Measurements from ENCODE around the gene KLHDC4.

DNA sequence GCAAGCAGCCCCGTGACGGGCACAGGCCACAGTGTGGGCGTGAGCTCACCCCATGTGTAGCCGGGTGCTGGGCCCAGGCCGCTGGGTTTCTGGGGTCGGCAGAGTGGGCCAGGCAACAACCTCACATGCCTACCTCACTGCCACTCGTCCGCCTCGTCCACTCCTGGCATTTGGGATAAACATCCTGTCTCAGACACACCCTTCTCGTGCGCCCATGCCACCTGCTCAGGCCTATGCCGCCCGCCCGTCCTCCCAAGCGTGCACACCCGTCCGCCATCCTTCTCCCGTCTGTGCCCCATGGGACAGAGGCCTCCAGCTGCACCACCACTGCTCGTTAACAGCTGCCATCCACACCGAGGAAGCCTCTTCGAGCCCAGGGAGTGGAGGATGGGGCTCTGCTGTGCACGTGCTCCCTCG lies 64.3 kb downstream of the KLHDC4 start:
- TF ChIP-seq CTCF (IDR thresholded peaks at IDR 0.05) (no peak), EP300 (IDR thresholded peaks at IDR 0.05) (no peak), POLR2A (IDR thresholded peaks at IDR 0.05) (no peak)
